Ishikawa (cell line): ENCODE measurements around the gene NRG2.

Experiments used
- CEBPB ChIP-seq: IDR thresholded peaks from 2 replicates; pipeline ENCODE4 v1.6.1; 2012
- CREB1 ChIP-seq: IDR thresholded peaks from 2 replicates; pipeline ENCODE4 v1.6.1; 2012; ENCODE audit warnings: low read depth
- EGR1 ChIP-seq: IDR thresholded peaks from 2 replicates; pipeline ENCODE4 v1.6.1; 2012
- EP300 ChIP-seq: IDR thresholded peaks from 2 replicates; pipeline ENCODE4 v1.6.1; 2012; ENCODE audit warnings: borderline replicate concordance
- FOXM1 ChIP-seq: IDR thresholded peaks from 2 replicates; pipeline ENCODE4 v1.6.1; 2012; ENCODE audit warnings: low read depth, borderline replicate concordance
- MAX ChIP-seq: IDR thresholded peaks from 2 replicates; pipeline ENCODE4 v1.6.1; 2012
- NFIC ChIP-seq: IDR thresholded peaks from 2 replicates; pipeline ENCODE4 v1.6.1; 2012
- RAD21 ChIP-seq: IDR thresholded peaks from 2 replicates; pipeline ENCODE4 v1.6.1; 2012; ENCODE audit warnings: low read depth
- REST ChIP-seq: IDR thresholded peaks from 2 replicates; pipeline ENCODE4 v1.6.1; 2012; ENCODE audit warnings: low read depth, mild to moderate bottlenecking
- TAF1 ChIP-seq: IDR thresholded peaks from 2 replicates; pipeline ENCODE4 v1.6.1; 2012; ENCODE audit warnings: low read depth, mild to moderate bottlenecking
- TCF12 ChIP-seq: IDR thresholded peaks from 2 replicates; pipeline ENCODE4 v1.6.1; 2012; ENCODE audit warnings: low read depth
- TEAD4 ChIP-seq: IDR thresholded peaks from 2 replicates; pipeline ENCODE4 v1.6.1; 2012
- YY1 ChIP-seq: IDR thresholded peaks from 2 replicates; pipeline ENCODE4 v1.6.1; 2012; ENCODE audit warnings: low read depth
- ZBTB7A ChIP-seq: IDR thresholded peaks from 2 replicates; pipeline ENCODE4 v1.6.1; 2012; ENCODE audit warnings: low read depth
- TF ChIP-seq, protein P1 (sequence below): IDR thresholded peaks from 2 replicates; pipeline ENCODE4 v1.6.1; 2012

The NRG2 gene

GRCh38 chr5:140003519-140003918 is 39.6 kb downstream of the NRG2 start:
- TF ChIP-seq YY1 (no peak), CREB1 (no peak), EGR1 (no peak), EP300 (no peak), TCF12 (no peak)

DNA sequence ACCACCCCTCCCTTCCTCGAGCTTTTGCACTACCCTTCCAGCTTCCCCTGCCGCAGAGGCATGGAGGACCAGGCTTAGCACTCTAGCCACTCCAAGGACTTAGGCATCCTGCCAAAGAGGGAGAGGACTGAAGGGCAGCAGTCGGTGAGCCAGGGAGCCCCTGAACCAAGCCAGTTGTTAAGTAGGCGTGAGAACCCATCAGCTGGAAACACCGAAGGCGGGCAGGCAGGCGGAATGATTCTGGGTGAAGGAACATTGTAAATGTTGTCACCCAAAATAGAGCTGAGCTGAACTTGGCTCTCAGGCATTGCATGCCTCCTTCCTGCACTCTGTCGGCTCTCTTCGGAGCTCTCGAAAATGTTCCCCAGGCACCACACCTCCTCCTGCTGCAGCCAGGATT is 42.8 kb downstream of the NRG2 start:
- no peak for TF ChIP-seq YY1
- no peak for TF ChIP-seq ZBTB7A
- TF ChIP-seq, protein P1, sequence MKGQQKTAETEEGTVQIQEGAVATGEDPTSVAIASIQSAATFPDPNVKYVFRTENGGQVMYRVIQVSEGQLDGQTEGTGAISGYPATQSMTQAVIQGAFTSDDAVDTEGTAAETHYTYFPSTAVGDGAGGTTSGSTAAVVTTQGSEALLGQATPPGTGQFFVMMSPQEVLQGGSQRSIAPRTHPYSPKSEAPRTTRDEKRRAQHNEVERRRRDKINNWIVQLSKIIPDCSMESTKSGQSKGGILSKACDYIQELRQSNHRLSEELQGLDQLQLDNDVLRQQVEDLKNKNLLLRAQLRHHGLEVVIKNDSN, result no peak
- no peak for TF ChIP-seq TCF12
- TF ChIP-seq TEAD4, result no peak
- TF ChIP-seq NFIC, result no peak
- TF ChIP-seq MAX, result no peak
- TF ChIP-seq RAD21, result no peak
- TF ChIP-seq FOXM1, result no peak
- no peak for TF ChIP-seq EP300
- no peak for TF ChIP-seq EGR1

GRCh38 chr5:139998837-139999236 is 44.3 kb downstream of the NRG2 start:
- TF ChIP-seq CREB1 (no peak), NFIC (no peak), EGR1 (no peak), EP300 (no peak), TCF12 (no peak), REST (no peak), RAD21 (no peak), MAX (no peak), TAF1 (no peak), TEAD4 (no peak), CEBPB (no peak), ZBTB7A (no peak), YY1 (no peak), FOXM1 (no peak)
- TF ChIP-seq, protein P1, result no peak

DNA sequence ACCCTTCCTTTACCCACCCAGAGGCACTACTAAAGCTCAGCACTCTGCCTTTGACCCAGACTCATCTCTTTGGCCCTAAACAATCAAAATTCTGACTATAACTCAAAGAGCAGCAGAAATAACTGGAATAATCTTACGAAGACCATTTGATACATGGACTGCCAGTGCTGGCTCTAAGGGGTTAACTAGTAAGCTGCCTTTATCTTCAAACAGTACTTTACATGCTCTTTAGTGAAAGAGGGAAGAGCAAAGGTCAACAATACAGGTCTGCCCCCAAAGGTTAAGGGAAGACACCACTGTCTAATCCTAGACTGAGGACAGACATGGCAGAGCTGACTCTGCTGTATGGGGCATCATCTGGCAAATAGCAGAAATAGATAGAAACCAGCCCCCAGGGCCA is 45.8 kb downstream of the NRG2 start:
- no peak for TF ChIP-seq TEAD4
- TF ChIP-seq, protein P1, result no peak
- no peak for TF ChIP-seq EGR1
- no peak for TF ChIP-seq CREB1
- no peak for TF ChIP-seq RAD21
- TF ChIP-seq REST, result no peak
- TF ChIP-seq TCF12, result no peak
- TF ChIP-seq CEBPB, result no peak
- no peak for TF ChIP-seq NFIC
- TF ChIP-seq YY1, result no peak
- no peak for TF ChIP-seq EP300
- TF ChIP-seq MAX, result no peak
- TF ChIP-seq ZBTB7A, result no peak
- no peak for TF ChIP-seq FOXM1
- no peak for TF ChIP-seq TAF1

DNA sequence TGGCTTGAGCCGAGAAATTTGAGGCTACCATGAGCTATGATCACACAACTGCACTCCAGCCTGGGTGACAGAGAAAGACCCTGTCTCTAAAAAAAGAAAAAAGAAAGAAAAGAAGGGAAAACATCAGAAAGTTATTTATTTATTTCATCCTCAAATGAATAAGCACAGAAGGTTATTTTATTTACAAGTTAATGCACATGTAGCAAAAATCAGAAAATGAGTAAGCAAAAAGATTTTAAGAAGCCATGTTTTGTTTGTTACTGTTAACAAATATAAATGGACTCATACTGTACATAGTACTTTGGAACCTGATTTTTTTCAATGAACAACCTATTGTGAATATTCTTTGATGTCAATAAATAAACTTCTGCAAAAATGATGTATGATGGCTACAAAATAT is 47.2 kb downstream of the NRG2 start:
- TF ChIP-seq RAD21 (no peak), NFIC (no peak), TEAD4 (no peak), YY1 (no peak), CREB1 (no peak), REST (no peak)
